Calu3 (cell line): Measurements from ENCODE around the gene SART3. TPM values are rescaled to one million over a fixed set of nuclear protein-coding genes. Genes with fewer than 3 reads are reported as not detected.

Source experiments
- BruUV-seq: library from RNA; stranded (reverse); fragments of 400-500 nt; replicated peaks from 2 replicates; lab custom pipeline; 2021; lab: Mats Ljungman, UMichigan
- CTCF ChIA-PET: fragments of 300-600 bp; sonication (Branson Sonifier 250); formaldehyde crosslinking; loops from one replicate; lab custom pipeline; 2022; ENCODE audit warnings: antibody characterized with exemption; lab: Charles Lee
- DNase-seq: peaks from one replicate; pipeline ENCODE4 v3.0.0; 2022
- H3K27ac Mint-ChIP-seq: one replicate; pipeline ENCODE4 v1.8.0; 2022; ENCODE audit warnings: mixed read lengths; ENCODE audit not compliant: unreplicated experiment
- H3K27me3 Mint-ChIP-seq: one replicate; pipeline ENCODE4 v1.8.0; 2022; ENCODE audit warnings: mixed read lengths; ENCODE audit not compliant: unreplicated experiment
- H3K36me3 Mint-ChIP-seq: one replicate; pipeline ENCODE4 v1.8.0; 2022; ENCODE audit warnings: mild to moderate bottlenecking, moderate library complexity, mixed read lengths; ENCODE audit not compliant: insufficient read depth, unreplicated experiment
- H3K4me1 Mint-ChIP-seq: one replicate; pipeline ENCODE4 v1.8.0; 2022; ENCODE audit warnings: mild to moderate bottlenecking, low read depth, mixed read lengths; ENCODE audit not compliant: unreplicated experiment
- H3K4me3 Mint-ChIP-seq: one replicate; pipeline ENCODE4 v1.8.0; 2022; ENCODE audit warnings: mild to moderate bottlenecking, low read depth, moderate library complexity, mixed read lengths; ENCODE audit not compliant: unreplicated experiment
- H3K9me3 Mint-ChIP-seq: one replicate; pipeline ENCODE4 v1.8.0; 2022; ENCODE audit warnings: low read depth, mixed read lengths; ENCODE audit not compliant: unreplicated experiment
- CTCF ChIP-seq: fragments of 200-600 bp; IDR thresholded peaks from one replicate; pipeline ENCODE4 v1.8.0; 2022; ENCODE audit warnings: antibody characterized with exemption; ENCODE audit not compliant: unreplicated experiment
- intact Hi-C: fragments of 100-400 bp; cut with micrococcal nuclease; formaldehyde crosslinking; loops from one replicate; pipeline ENCODE4 v1.10.0; 2022; ENCODE audit not compliant: unreplicated experiment
- total RNA-seq: library from RNA; stranded (reverse); gene quantifications from 2 replicates; pipeline ENCODE4 v1.2.3, GENCODE V29; 2022

The SART3 gene
- total RNA-seq, 1 experiment from 2014 or later: 91.7 TPM

GRCh38 chr12:108505129-108505528 is 55.8 kb downstream of the SART3 start:
- peaks cover 78% of the 10 kb centered on the region for H3K27me3 Mint-ChIP-seq
- CTCF ChIA-PET: no interaction called here
- no peak for TF ChIP-seq CTCF
- no peak overlapping the region for H3K4me3 Mint-ChIP-seq
- H3K27ac Mint-ChIP-seq: no peak overlapping the region
- intact Hi-C loops: no loop called here
- no TSS peak for BruUV-seq
- H3K4me1 Mint-ChIP-seq: no peaks in the 10 kb centered on the region
- no peaks in the 10 kb centered on the region for H3K36me3 Mint-ChIP-seq
- DNase-seq: no peak
- H3K9me3 Mint-ChIP-seq: peaks cover 12% of the 10 kb centered on the region

- intact Hi-C loops: no loop called here
- TF ChIP-seq CTCF: no peak
- no peak overlapping the region for H3K27ac Mint-ChIP-seq
- no peaks in the 10 kb centered on the region for H3K36me3 Mint-ChIP-seq
- DNase-seq: no peak
- peaks cover 74% of the 10 kb centered on the region for H3K27me3 Mint-ChIP-seq
- H3K9me3 Mint-ChIP-seq: peaks cover 12% of the 10 kb centered on the region
- CTCF ChIA-PET: no interaction called here
- BruUV-seq: no TSS peak
- H3K4me3 Mint-ChIP-seq: no peak overlapping the region
- no peaks in the 10 kb centered on the region for H3K4me1 Mint-ChIP-seq
Observed at GRCh38 chr12:108502922-108503321, 58.1 kb downstream of the SART3 start.

- Mint-ChIP-seq H3K27me3 (peaks cover 69% of the 10 kb centered on the region), H3K9me3 (peaks cover 3% of the 10 kb centered on the region), H3K36me3 (no peaks in the 10 kb centered on the region), H3K4me1 (no peaks in the 10 kb centered on the region), H3K4me3 (no peak overlapping the region), H3K27ac (no peak overlapping the region)
- CTCF ChIA-PET: no interaction called here
- DNase-seq: no peak
- no TSS peak for BruUV-seq
- no peak for TF ChIP-seq CTCF
- intact Hi-C loops: loop anchor here (10.0 kb wide), 1 partner anchor 433 kb away; no protein-coding TSS in a partner anchor
Observed at GRCh38 chr12:108498136-108498535, 62.8 kb downstream of the SART3 start.

- H3K27ac Mint-ChIP-seq: no peak overlapping the region
- no peak for TF ChIP-seq CTCF
- no peaks in the 10 kb centered on the region for H3K4me1 Mint-ChIP-seq
- no peak overlapping the region for H3K4me3 Mint-ChIP-seq
- CTCF ChIA-PET: interaction anchor here (1.2 kb wide), 1 partner anchor 506 kb away, joined by 6 read pairs; no protein-coding TSS in a partner anchor
- no peaks in the 10 kb centered on the region for H3K9me3 Mint-ChIP-seq
- intact Hi-C loops: loop anchor here (1.0 to 10.0 kb wide), 2 partner anchors 431 to 506 kb away; no protein-coding TSS in a partner anchor
- no peak for DNase-seq
- no peaks in the 10 kb centered on the region for H3K36me3 Mint-ChIP-seq
- H3K27me3 Mint-ChIP-seq: peaks cover 80% of the 10 kb centered on the region
- BruUV-seq: no TSS peak
Observed at GRCh38 chr12:108495823-108496579, 65.0 kb downstream of the SART3 start.
